A673 (cell line): ENCODE results near the gene MRPS23. TPM values are rescaled to one million over a fixed set of nuclear protein-coding genes. Genes with fewer than 3 reads are reported as not detected.

Source experiments
- BruUV-seq: library from RNA; stranded (reverse); fragments of 400-500 nt; replicated peaks from 2 replicates; lab custom pipeline; 2021; lab: Mats Ljungman, UMichigan
- CTCF ChIA-PET: fragments of 300-600 bp; sonication (Branson Sonifier 250); formaldehyde crosslinking; loops from one replicate; lab custom pipeline; 2022; ENCODE audit warnings: antibody characterized with exemption; lab: Charles Lee
- POLR2A ChIA-PET: fragments of 300-600 bp; sonication (Branson Sonifier 250); formaldehyde crosslinking; loops from one replicate; lab custom pipeline; 2022; ENCODE audit warnings: antibody characterized with exemption; ENCODE audit not compliant: low non-redundant PET; lab: Charles Lee
- DNase-seq: peaks from one replicate; pipeline ENCODE4 v3.0.0-alpha.2; 2015; ENCODE audit warnings: low spot score
- H3K27ac ChIP-seq: fragments of 200-600 bp; sonication (generic); 2 replicates; pipeline ENCODE4 v1.5.1; 2016; ENCODE audit warnings: mixed run types, low read depth, mild to moderate bottlenecking, mixed read lengths, antibody characterized with exemption, low read length; ENCODE audit not compliant: poor library complexity, severe bottlenecking
- H3K27me3 ChIP-seq: fragments of 200-600 bp; sonication (generic); replicated peaks from 2 replicates; pipeline ENCODE4 v1.6.1; 2017; ENCODE audit warnings: mixed run types, low read depth, mild to moderate bottlenecking, mixed read lengths, antibody characterized with exemption, low read length; ENCODE audit not compliant: insufficient read depth, poor library complexity
- H3K36me3 ChIP-seq: fragments of 200-600 bp; sonication (generic); 2 replicates; pipeline ENCODE4 v1.6.1; 2016; ENCODE audit warnings: mixed run types, mild to moderate bottlenecking, mixed read lengths, antibody characterized with exemption, low read length; ENCODE audit not compliant: insufficient read depth, poor library complexity, severe bottlenecking
- H3K4me1 ChIP-seq: fragments of 200-600 bp; sonication (generic); 2 replicates; pipeline ENCODE4 v1.6.1; 2017; ENCODE audit warnings: mixed run types, mild to moderate bottlenecking, mixed read lengths, antibody characterized with exemption, low read length; ENCODE audit not compliant: insufficient read depth, poor library complexity, severe bottlenecking
- H3K4me3 ChIP-seq: fragments of 200-600 bp; sonication (generic); 2 replicates; pipeline ENCODE4 v1.5.1; 2016; ENCODE audit warnings: low read depth, mixed run types, mild to moderate bottlenecking, mixed read lengths, low read length; ENCODE audit not compliant: poor library complexity, severe bottlenecking
- H3K9me3 ChIP-seq: fragments of 200-600 bp; sonication (generic); 2 replicates; pipeline ENCODE4 v1.6.1; 2016; ENCODE audit warnings: mixed run types, low read depth, mild to moderate bottlenecking, mixed read lengths, antibody characterized with exemption, low read length; ENCODE audit not compliant: poor library complexity, severe bottlenecking
- EZH2 ChIP-seq: fragments of 200-600 bp; sonication (generic); IDR thresholded peaks from 2 replicates; pipeline ENCODE4 v1.6.1; 2017; ENCODE audit warnings: borderline replicate concordance, low read depth, mild to moderate bottlenecking, mixed read lengths, antibody characterized with exemption, low read length; ENCODE audit not compliant: poor library complexity, severe bottlenecking
- intact Hi-C: fragments of 100-400 bp; cut with micrococcal nuclease; formaldehyde crosslinking; loops from one replicate; pipeline ENCODE4 v1.10.0; 2022; ENCODE audit not compliant: unreplicated experiment
- total RNA-seq: library from RNA; stranded (reverse); gene quantifications from 2 replicates; pipeline ENCODE4 v1.2.3, GENCODE V29; 2021
- TF ChIP-seq, protein P1 (sequence below): fragments of 300-800, 200-600 bp; sonication (generic); conservative IDR thresholded peaks from 2 replicates; pipeline ENCODE4 v1.5.1; 2017; ENCODE audit warnings: low read depth, mild to moderate bottlenecking, antibody characterized with exemption, low read length, moderate library complexity, mixed read lengths

Gene MRPS23
- total RNA-seq, 1 experiment from 2014 or later: 94.2 TPM

DNA sequence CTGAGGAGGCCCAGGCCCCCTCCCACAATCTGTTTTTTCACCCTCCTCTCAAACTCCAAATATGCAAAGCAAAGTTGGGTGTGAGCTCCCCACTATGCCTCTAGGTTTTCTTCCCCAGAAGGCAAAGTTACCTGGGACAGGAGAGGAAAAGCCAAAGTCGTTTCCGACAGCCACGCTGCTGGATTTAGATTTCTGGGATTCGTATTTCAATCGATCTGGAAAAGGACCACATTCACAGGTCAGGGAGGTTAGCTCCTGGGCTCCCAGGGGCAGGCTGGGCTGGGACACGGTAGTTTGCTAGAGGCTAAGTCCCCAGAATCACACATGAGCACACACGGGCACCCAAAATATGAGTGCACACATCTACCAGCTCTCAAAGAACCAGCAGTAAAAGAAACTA is 21.3 kb upstream of the MRPS23 start:
- intact Hi-C loops: no loop called here
- Histone ChIP-seq H3K27ac (peak overlapping the region; percentile 59), H3K9me3 (no peaks in the 10 kb centered on the region), H3K4me3 (no peak overlapping the region), H3K4me1 (peaks cover 39% of the 10 kb centered on the region), H3K27me3 (no peaks in the 10 kb centered on the region), H3K36me3 (peaks cover 26% of the 10 kb centered on the region)
- BruUV-seq: no TSS peak
- TF ChIP-seq, protein P1, sequence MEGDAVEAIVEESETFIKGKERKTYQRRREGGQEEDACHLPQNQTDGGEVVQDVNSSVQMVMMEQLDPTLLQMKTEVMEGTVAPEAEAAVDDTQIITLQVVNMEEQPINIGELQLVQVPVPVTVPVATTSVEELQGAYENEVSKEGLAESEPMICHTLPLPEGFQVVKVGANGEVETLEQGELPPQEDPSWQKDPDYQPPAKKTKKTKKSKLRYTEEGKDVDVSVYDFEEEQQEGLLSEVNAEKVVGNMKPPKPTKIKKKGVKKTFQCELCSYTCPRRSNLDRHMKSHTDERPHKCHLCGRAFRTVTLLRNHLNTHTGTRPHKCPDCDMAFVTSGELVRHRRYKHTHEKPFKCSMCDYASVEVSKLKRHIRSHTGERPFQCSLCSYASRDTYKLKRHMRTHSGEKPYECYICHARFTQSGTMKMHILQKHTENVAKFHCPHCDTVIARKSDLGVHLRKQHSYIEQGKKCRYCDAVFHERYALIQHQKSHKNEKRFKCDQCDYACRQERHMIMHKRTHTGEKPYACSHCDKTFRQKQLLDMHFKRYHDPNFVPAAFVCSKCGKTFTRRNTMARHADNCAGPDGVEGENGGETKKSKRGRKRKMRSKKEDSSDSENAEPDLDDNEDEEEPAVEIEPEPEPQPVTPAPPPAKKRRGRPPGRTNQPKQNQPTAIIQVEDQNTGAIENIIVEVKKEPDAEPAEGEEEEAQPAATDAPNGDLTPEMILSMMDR: no peak
- TF ChIP-seq EZH2: no peak
- no peak for DNase-seq
- ChIA-PET POLR2A (no interaction called here), CTCF (no interaction called here)

DNA sequence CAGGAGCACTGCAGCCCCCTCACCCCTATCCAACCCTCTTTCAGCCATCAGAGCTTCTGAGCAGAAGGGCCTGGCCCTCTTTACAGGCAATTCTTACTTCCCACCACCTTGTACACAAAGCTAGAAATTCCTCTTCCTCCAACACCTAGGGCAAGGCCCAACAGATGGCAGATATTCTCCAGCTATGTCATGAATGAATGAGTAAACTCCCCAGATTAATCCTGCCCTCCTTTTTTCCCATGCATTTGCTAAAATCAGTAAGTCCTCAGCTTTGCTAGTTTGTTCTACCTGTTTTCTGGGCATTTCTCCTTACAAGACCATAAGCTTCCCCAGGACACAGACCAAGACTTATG is 20.4 kb upstream of the MRPS23 start:
- no peaks in the 10 kb centered on the region for H3K27me3 ChIP-seq
- peaks cover 26% of the 10 kb centered on the region for H3K36me3 ChIP-seq
- BruUV-seq: no TSS peak
- peak overlapping the region; percentile 59 for H3K27ac ChIP-seq
- H3K9me3 ChIP-seq: no peaks in the 10 kb centered on the region
- TF ChIP-seq, protein P1: no peak
- no peak for TF ChIP-seq EZH2
- ChIA-PET CTCF (interaction anchor here (1.1 kb wide), 1 partner anchor 22 kb away, joined by 7 read pairs; no protein-coding TSS in a partner anchor), POLR2A (no interaction called here)
- peaks cover 30% of the 10 kb centered on the region for H3K4me1 ChIP-seq
- no peak overlapping the region for H3K4me3 ChIP-seq
- DNase-seq: no peak
- intact Hi-C loops: no loop called here

DNA sequence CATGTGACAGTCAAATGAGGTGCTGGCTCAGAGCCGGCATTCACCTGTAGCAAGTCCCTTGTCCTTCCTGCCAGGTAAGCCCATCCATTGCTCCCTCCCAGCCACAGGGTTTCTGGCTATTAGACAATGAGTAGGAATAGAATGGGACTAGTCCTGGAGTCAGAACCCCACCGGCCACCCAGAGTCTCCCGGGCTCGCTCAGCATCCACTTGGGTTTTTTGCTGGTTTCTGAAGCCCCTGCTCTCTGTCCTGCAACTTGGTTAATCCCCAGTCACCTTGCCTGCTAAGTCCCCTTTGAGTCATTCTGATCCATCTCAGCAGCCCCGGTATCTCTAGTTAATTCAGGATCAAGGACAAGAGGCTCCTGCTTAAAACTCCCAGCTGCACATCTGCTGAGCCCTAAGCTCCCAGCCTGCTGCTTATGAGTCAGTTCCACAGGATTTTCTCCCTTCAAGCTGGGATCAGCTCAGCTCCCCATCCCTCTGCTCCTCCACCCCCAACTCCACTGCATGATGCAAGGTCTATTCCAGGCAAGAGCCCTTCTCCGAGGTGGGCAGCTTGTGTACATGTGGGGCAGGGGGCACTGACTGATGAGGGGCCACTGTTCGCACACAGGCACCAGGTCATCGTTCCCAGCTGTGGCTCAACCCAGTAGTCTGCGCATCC is 19.9 kb upstream of the MRPS23 start:
- DNase-seq: no peak
- POLR2A ChIA-PET: no interaction called here

More for the DNA sequence above, 19.9 kb upstream of the MRPS23 start:
- Histone ChIP-seq H3K36me3 (peaks cover 26% of the 10 kb centered on the region), H3K4me3 (no peak overlapping the region), H3K27ac (peak overlapping the region; percentile 59), H3K9me3 (no peaks in the 10 kb centered on the region), H3K27me3 (no peaks in the 10 kb centered on the region), H3K4me1 (peaks cover 25% of the 10 kb centered on the region)
- no TSS peak for BruUV-seq
- intact Hi-C loops: no loop called here
- TF ChIP-seq, protein P1: no peak
- no peak for TF ChIP-seq EZH2
- CTCF ChIA-PET: interaction anchor here (1.1 kb wide), 1 partner anchor 23 kb away, joined by 7 read pairs; no protein-coding TSS in a partner anchor
